T-cell (primary cell): Measurements from ENCODE around the gene ST6GALNAC3. TPM values are rescaled to one million over a fixed set of nuclear protein-coding genes. Genes with fewer than 3 reads are reported as not detected.
"Not testable (repeated sequence)": the region's sequence is repeated elsewhere in the genome, so short reads cannot be mapped to it uniquely, and the experiment has no call there.

Source experiments
- ATAC-seq, 4 experiments: fragments of 200-7000 bp in 3 of 4; fragments of 150-1000 bp in 1 of 4; cut with Tn5 transposase; replicated peaks in 1 of 4; 1 replicate in 3 of 4; 2 replicates in 1 of 4; pipeline ENCODE4 v1.10.0; 2021; ENCODE audit warnings: moderate library complexity in 3 of 4, mild to moderate bottlenecking in 2 of 4, moderate number of reproducible peaks in 1 of 4
- CTCF ChIA-PET, 2 donors: fragments of 300-600 bp; sonication (Branson Sonifier 250); formaldehyde crosslinking; loops; one replicate each; lab custom pipeline; 2022; ENCODE audit warnings: antibody characterized with exemption in 2 of 2; lab: Charles Lee
- POLR2A ChIA-PET, 2 donors: fragments of 300-600 bp; sonication (Branson Sonifier 250); formaldehyde crosslinking; loops; one replicate each; lab custom pipeline; 2022; ENCODE audit warnings: antibody characterized with exemption in 2 of 2; lab: Charles Lee
- DNase-seq, 35 experiments: peaks; one replicate each; pipeline versions ENCODE4 v3.0.0 to v3.0.0-alpha.2; 2013 to 2023
- H3K27ac ChIP-seq: one replicate; pipeline ENCODE4 v1.5.1; 2013; ENCODE audit warnings: low read length
- H3K27me3 ChIP-seq, 2 experiments: replicated peaks in 1 of 2; 1 replicate in 1 of 2; 2 replicates in 1 of 2; pipeline versions ENCODE4 v1.6.1 to v1.7.0; 2013; ENCODE audit warnings: low read length in 1 of 2, mixed read lengths in 1 of 2; ENCODE audit not compliant: control insufficient read depth in 2 of 2, insufficient read depth in 2 of 2; ENCODE audit errors: extremely low read depth in 1 of 2
- H3K36me3 ChIP-seq, 2 donors: 1 replicate in 1 of 2; 2 replicates in 1 of 2; pipeline versions ENCODE4 v1.6.1 to v1.7.0; 2013; ENCODE audit warnings: low read length in 1 of 2; ENCODE audit not compliant: control insufficient read depth in 2 of 2, insufficient read depth in 1 of 2; ENCODE audit errors: extremely low read depth in 1 of 2
- H3K4me1 ChIP-seq, 2 experiments: 1 replicate in 1 of 2; 2 replicates in 1 of 2; pipeline versions ENCODE4 v1.6.1 to v1.7.0; 2013; ENCODE audit warnings: low read length in 2 of 2, mixed read lengths in 1 of 2; ENCODE audit not compliant: insufficient read depth in 2 of 2, control insufficient read depth in 1 of 2; ENCODE audit errors: extremely low read depth in 1 of 2
- H3K4me3 ChIP-seq, 2 donors: 1 replicate in 1 of 2; 2 replicates in 1 of 2; pipeline versions ENCODE4 v1.5.1 to v1.7.0; 2013; ENCODE audit warnings: mild to moderate bottlenecking in 2 of 2, low read length in 1 of 2, moderate library complexity in 1 of 2; ENCODE audit not compliant: control insufficient read depth in 1 of 2; ENCODE audit errors: extremely low read depth in 1 of 2
- H3K9me3 ChIP-seq: 2 replicates; pipeline ENCODE4 v1.7.0; 2013
- H3K27ac Mint-ChIP-seq, 2 donors: one replicate each; pipeline ENCODE4 v1.8.0; 2020 to 2021; ENCODE audit warnings: mild to moderate bottlenecking in 2 of 2, mixed read lengths in 2 of 2
- H3K27me3 Mint-ChIP-seq, 2 donors: one replicate each; pipeline ENCODE4 v1.8.0; 2021 to 2022; ENCODE audit warnings: mixed read lengths in 2 of 2
- H3K36me3 Mint-ChIP-seq: one replicate; pipeline ENCODE4 v1.8.0; 2021; ENCODE audit warnings: mixed read lengths
- H3K4me1 Mint-ChIP-seq, 3 donors: one replicate each; pipeline ENCODE4 v1.8.0; 2020 to 2022; ENCODE audit warnings: mixed read lengths in 3 of 3, mild to moderate bottlenecking in 1 of 3
- H3K4me3 Mint-ChIP-seq, 3 donors: one replicate each; pipeline ENCODE4 v1.8.0; 2020 to 2022; ENCODE audit warnings: mild to moderate bottlenecking in 3 of 3, mixed read lengths in 3 of 3, moderate library complexity in 3 of 3
- H3K9me3 Mint-ChIP-seq, 3 donors: one replicate each; pipeline ENCODE4 v1.8.0; 2020 to 2022; ENCODE audit warnings: mixed read lengths in 3 of 3
- WGBS: methylation state at CpG from one replicate; pipeline ENCODE4 v1.1.5; 2013; ENCODE audit warnings: missing lambda C conversion rate; ENCODE audit not compliant: insufficient coverage; 5-methylcytosine and 5-hydroxymethylcytosine counted together
- total RNA-seq, 35 experiments: library from RNA in 6 of 35; stranded (reverse) in 6 of 35; fragments of 120-200 nt in 1 of 35; gene quantifications; one replicate each; pipeline versions ENCODE4 v1.2.1 to v1.2.4 and lab custom pipeline; 2013 to 2026

The ST6GALNAC3 gene
- total RNA-seq, 5 donors from 2014 or later (not counting 1 experiment from before 2014, with no cell fraction given), result 0.33 to 6.6 (median 1.5) TPM

GRCh38 chr1:76330991-76331603, 256.6 kb downstream of the ST6GALNAC3 start:
- no peak overlapping the region for H3K4me3 Mint-ChIP-seq

DNA sequence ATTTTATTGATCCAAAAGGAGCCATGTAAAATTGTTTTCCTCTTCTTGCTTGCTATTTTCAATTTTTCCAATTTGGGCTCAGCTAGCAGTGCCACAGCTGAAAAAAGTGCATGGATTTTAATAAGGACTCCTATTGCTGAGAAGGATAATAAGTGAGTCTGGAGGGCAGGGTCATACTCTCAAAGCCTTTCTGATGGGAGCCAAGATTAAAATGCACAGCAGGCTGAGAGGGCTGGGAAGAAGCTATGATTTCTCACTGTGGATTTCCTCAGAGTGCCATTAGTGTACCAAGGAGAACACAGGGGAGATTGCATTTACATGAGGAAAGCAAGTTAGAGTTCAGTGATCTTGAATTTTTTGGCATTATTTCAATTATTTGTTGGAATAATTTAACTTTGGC, 261.3 kb downstream of the ST6GALNAC3 start:
- DNase-seq (no peak), ATAC-seq (no peak)
- CTCF ChIA-PET, result interaction anchor here in 1 of 2 donors (1.1 kb wide), 1 partner anchor 18 kb away, joined by 3 read pairs; no protein-coding TSS in a partner anchor
- no peaks in the 10 kb centered on the region for H3K36me3 ChIP-seq
- H3K27ac ChIP-seq, result no peak overlapping the region
- H3K4me1 Mint-ChIP-seq, result peaks cover 4 to 11% (median 9%) of the 10 kb centered on the region in 3 donors
- H3K27me3 Mint-ChIP-seq, result peaks cover 0 to under 1% of the 10 kb centered on the region in 2 donors
- peaks cover 0 to 2% of the 10 kb centered on the region in 2 experiments for H3K4me1 ChIP-seq
- no peaks in the 10 kb centered on the region for H3K9me3 Mint-ChIP-seq
- H3K9me3 ChIP-seq, result no peaks in the 10 kb centered on the region
- H3K4me3 Mint-ChIP-seq, result no peak overlapping the region
- POLR2A ChIA-PET, result no interaction called here
- no peak overlapping the region for H3K27ac Mint-ChIP-seq
- H3K4me3 ChIP-seq, result no peak overlapping the region
- peaks cover 0 to 3% of the 10 kb centered on the region in 2 experiments for H3K27me3 ChIP-seq
- no peaks in the 10 kb centered on the region for H3K36me3 Mint-ChIP-seq

More at GRCh38 chr1:76330991-76331603, 256.6 kb downstream of the ST6GALNAC3 start:
- H3K27ac Mint-ChIP-seq, result no peak overlapping the region
- H3K36me3 Mint-ChIP-seq, result no peaks in the 10 kb centered on the region
- no peaks in the 10 kb centered on the region for H3K27me3 ChIP-seq
- H3K27ac ChIP-seq, result no peak overlapping the region
- CTCF ChIA-PET, result interaction anchor here in 1 of 2 donors (0.5 to 0.6 kb wide), 2 partner anchors 13 to 79 kb away, joined by 3 read pairs; no protein-coding TSS in a partner anchor
- POLR2A ChIA-PET, result no interaction called here
- no peaks in the 10 kb centered on the region for H3K9me3 ChIP-seq
- no peak overlapping the region for H3K4me3 ChIP-seq
- DNase-seq (peak in 19 of 35 experiments; percentile 2 to 59 (median 14)), ATAC-seq (peak in 2 of 4 experiments; percentile 57 to 63)
- H3K4me1 Mint-ChIP-seq, result peaks cover 6 to 20% (median 8%) of the 10 kb centered on the region in 3 donors
- peaks cover 0 to 5% of the 10 kb centered on the region in 2 experiments for H3K4me1 ChIP-seq
- no CpG with 5 or more reads among the region's 3 CpGs for WGBS
- H3K9me3 Mint-ChIP-seq, result no peaks in the 10 kb centered on the region
- H3K27me3 Mint-ChIP-seq, result peaks cover 0 to 2% of the 10 kb centered on the region in 2 donors
- H3K36me3 ChIP-seq, result no peaks in the 10 kb centered on the region

- H3K4me3 Mint-ChIP-seq, result no peak overlapping the region
- Histone ChIP-seq H3K9me3 (no peaks in the 10 kb centered on the region), H3K27me3 (peaks cover 0 to 3% of the 10 kb centered on the region in 2 experiments), H3K4me1 (peaks cover 0 to 2% of the 10 kb centered on the region in 2 experiments), H3K36me3 (no peaks in the 10 kb centered on the region), H3K27ac (no peak overlapping the region), H3K4me3 (no peak overlapping the region)
- no peaks in the 10 kb centered on the region for H3K27me3 Mint-ChIP-seq
- 92% methylated on average over 6 of the region's 8 CpGs for WGBS
- H3K27ac Mint-ChIP-seq, result no peak overlapping the region
- H3K36me3 Mint-ChIP-seq, result no peaks in the 10 kb centered on the region
- peaks cover 0 to 4% (median 0%) of the 10 kb centered on the region in 3 donors for H3K9me3 Mint-ChIP-seq
- no peak for ATAC-seq
- DNase-seq, result no peak
- ChIA-PET POLR2A (no interaction called here), CTCF (no interaction called here)
- peaks cover 0 to 11% (median 4%) of the 10 kb centered on the region in 3 donors for H3K4me1 Mint-ChIP-seq
These were observed 262.4 kb downstream of the ST6GALNAC3 start for GRCh38 chr1:76336931-76337371.

GRCh38 chr1:76337542-76338219, 263.1 kb downstream of the ST6GALNAC3 start:
- ATAC-seq (no peak), DNase-seq (no peak)
- no peak overlapping the region for H3K4me3 Mint-ChIP-seq
- ChIA-PET CTCF (no interaction called here), POLR2A (no interaction called here)
- H3K9me3 ChIP-seq, result no peaks in the 10 kb centered on the region
- no peak overlapping the region for H3K27ac Mint-ChIP-seq
- H3K27me3 ChIP-seq, result peaks cover 0 to 3% of the 10 kb centered on the region in 2 experiments
- H3K4me1 ChIP-seq, result peaks cover 0 to 2% of the 10 kb centered on the region in 2 experiments
- no peaks in the 10 kb centered on the region for H3K36me3 ChIP-seq
- no peak overlapping the region for H3K27ac ChIP-seq
- H3K27me3 Mint-ChIP-seq, result no peaks in the 10 kb centered on the region
- 85% methylated on average over 6 of the region's 7 CpGs for WGBS
- no peaks in the 10 kb centered on the region for H3K36me3 Mint-ChIP-seq
- H3K9me3 Mint-ChIP-seq, result peaks cover 0 to 8% (median 0%) of the 10 kb centered on the region in 3 donors
- H3K4me3 ChIP-seq, result no peak overlapping the region
- peaks cover 0 to 11% (median 4%) of the 10 kb centered on the region in 3 donors for H3K4me1 Mint-ChIP-seq

- Mint-ChIP-seq H3K4me3 (no peak overlapping the region), H3K4me1 (peaks cover 8 to 29% (median 11%) of the 10 kb centered on the region in 3 donors), H3K27me3 (no peaks in the 10 kb centered on the region), H3K27ac (no peak overlapping the region), H3K9me3 (peaks cover 0 to 8% (median 0%) of the 10 kb centered on the region in 3 donors), H3K36me3 (no peaks in the 10 kb centered on the region)
- ChIA-PET POLR2A (no interaction called here), CTCF (no interaction called here)
- ATAC-seq (no peak), DNase-seq (no peak)
- H3K36me3 ChIP-seq, result no peaks in the 10 kb centered on the region
- H3K27me3 ChIP-seq, result peaks cover 0 to 3% of the 10 kb centered on the region in 2 experiments
- WGBS, result 74% methylated on average over 2 of the region's 2 CpGs
- H3K4me3 ChIP-seq, result no peak overlapping the region
- no peaks in the 10 kb centered on the region for H3K9me3 ChIP-seq
- H3K4me1 ChIP-seq, result peaks cover 0 to 6% of the 10 kb centered on the region in 2 experiments
- no peak overlapping the region for H3K27ac ChIP-seq
These were observed 265.5 kb downstream of the ST6GALNAC3 start for GRCh38 chr1:76340056-76340455.

GRCh38 chr1:76341816-76342215, 267.3 kb downstream of the ST6GALNAC3 start:
- H3K4me3 ChIP-seq, DNase-seq, H3K27me3 ChIP-seq, CTCF ChIA-PET, ATAC-seq, H3K36me3 Mint-ChIP-seq, H3K9me3 ChIP-seq, H3K9me3 Mint-ChIP-seq, H3K27ac Mint-ChIP-seq, H3K27me3 Mint-ChIP-seq, H3K27ac ChIP-seq, H3K36me3 ChIP-seq, H3K4me3 Mint-ChIP-seq, H3K4me1 ChIP-seq, POLR2A ChIA-PET: not testable (repeated sequence)
- 93% methylated on average over 2 of the region's 3 CpGs for WGBS
- H3K4me1 Mint-ChIP-seq, result peaks cover 8 to 33% (median 11%) of the 10 kb centered on the region in 3 donors
